Activated T-cell treated with anti-CD3 and anti-CD28 coated beads, Interleukin-2, amount 50 U/mL, for 4 hours (primary cell): Measurements from ENCODE around the gene GFY. TPM values are rescaled to one million over a fixed set of nuclear protein-coding genes. Genes with fewer than 3 reads are reported as not detected.

Experiments used
- ATAC-seq, 2 donors: fragments of 200-7000 bp; cut with Tn5 transposase; one replicate each; pipeline ENCODE4 v1.10.0; 2021
- DNase-seq: peaks from one replicate; pipeline ENCODE4 v3.0.0-alpha.2; 2020
- H3K27me3 Mint-ChIP-seq: one replicate; pipeline ENCODE4 v1.8.0; 2021; ENCODE audit warnings: low read depth, mixed read lengths
- H3K36me3 Mint-ChIP-seq: one replicate; pipeline ENCODE4 v1.8.0; 2022; ENCODE audit warnings: mixed read lengths; ENCODE audit not compliant: insufficient read depth
- H3K4me1 Mint-ChIP-seq: one replicate; pipeline ENCODE4 v1.8.0; 2021; ENCODE audit warnings: low read depth, mixed read lengths
- H3K4me3 Mint-ChIP-seq: one replicate; pipeline ENCODE4 v1.8.0; 2021; ENCODE audit warnings: mild to moderate bottlenecking, moderate library complexity, mixed read lengths
- H3K9me3 Mint-ChIP-seq: one replicate; pipeline ENCODE4 v1.8.0; 2021; ENCODE audit warnings: mixed read lengths
- total RNA-seq, 3 donors: library from RNA; stranded (reverse); gene quantifications; one replicate each; pipeline ENCODE4 v1.2.1, GENCODE V29; 2021

GFY gene
- total RNA-seq, 3 donors from 2014 or later: not detected

GRCh38 chr19:49430172-49430677 is 5.0 kb downstream of the GFY start:
- no peak overlapping the region for H3K4me3 Mint-ChIP-seq
- no peaks in the 10 kb centered on the region for H3K36me3 Mint-ChIP-seq
- ATAC-seq (no peak), DNase-seq (no peak)
- H3K9me3 Mint-ChIP-seq: no peaks in the 10 kb centered on the region
- H3K4me1 Mint-ChIP-seq: peaks cover 39% of the 10 kb centered on the region
- peaks cover 91% of the 10 kb centered on the region for H3K27me3 Mint-ChIP-seq

GRCh38 chr19:49430678-49431329 is 5.6 kb downstream of the GFY start:
- peaks cover 91% of the 10 kb centered on the region for H3K27me3 Mint-ChIP-seq
- DNase-seq (no peak), ATAC-seq (peak; percentile 55 to 61)
- no peak overlapping the region for H3K4me3 Mint-ChIP-seq
- H3K4me1 Mint-ChIP-seq: peaks cover 41% of the 10 kb centered on the region
- H3K9me3 Mint-ChIP-seq: no peaks in the 10 kb centered on the region
- H3K36me3 Mint-ChIP-seq: no peaks in the 10 kb centered on the region

- Mint-ChIP-seq H3K36me3 (no peaks in the 10 kb centered on the region), H3K27me3 (peaks cover 91% of the 10 kb centered on the region), H3K4me1 (peaks cover 44% of the 10 kb centered on the region)
These were observed 6.2 kb downstream of the GFY start for GRCh38 chr19:49431330-49431749.

GRCh38 chr19:49432141-49433073 is 7.2 kb downstream of the GFY start:
- Mint-ChIP-seq H3K4me3 (no peak overlapping the region), H3K36me3 (no peaks in the 10 kb centered on the region), H3K27me3 (peaks cover 91% of the 10 kb centered on the region), H3K9me3 (no peaks in the 10 kb centered on the region), H3K4me1 (peaks cover 37% of the 10 kb centered on the region)
- ATAC-seq (peak in 1 of 2 donors; percentile 48), DNase-seq (no peak)

More at GRCh38 chr19:49431330-49431749, 6.2 kb downstream of the GFY start:
- H3K9me3 Mint-ChIP-seq: no peaks in the 10 kb centered on the region
- ATAC-seq (no peak), DNase-seq (no peak)
- no peak overlapping the region for H3K4me3 Mint-ChIP-seq

GRCh38 chr19:49433240-49433901 is 8.2 kb downstream of the GFY start:
- H3K27me3 Mint-ChIP-seq: peaks cover 92% of the 10 kb centered on the region
- ATAC-seq (no peak), DNase-seq (no peak)
- H3K9me3 Mint-ChIP-seq: no peaks in the 10 kb centered on the region
- H3K4me1 Mint-ChIP-seq: peaks cover 30% of the 10 kb centered on the region
- H3K4me3 Mint-ChIP-seq: peak overlapping the region; percentile 6
- H3K36me3 Mint-ChIP-seq: no peaks in the 10 kb centered on the region

- Mint-ChIP-seq H3K4me3 (no peak overlapping the region), H3K9me3 (no peaks in the 10 kb centered on the region), H3K27me3 (peaks cover 95% of the 10 kb centered on the region), H3K36me3 (no peaks in the 10 kb centered on the region), H3K4me1 (peaks cover 26% of the 10 kb centered on the region)
- ATAC-seq (no peak), DNase-seq (no peak)
These were observed 9.9 kb downstream of the GFY start for GRCh38 chr19:49434907-49435583.

- no peak for DNase-seq
- ATAC-seq: no peak
- no peak overlapping the region for H3K4me3 Mint-ChIP-seq
- no peaks in the 10 kb centered on the region for H3K36me3 Mint-ChIP-seq
- no peaks in the 10 kb centered on the region for H3K9me3 Mint-ChIP-seq
- peaks cover 28% of the 10 kb centered on the region for H3K4me1 Mint-ChIP-seq
- H3K27me3 Mint-ChIP-seq: peaks cover 96% of the 10 kb centered on the region
These were observed 10.5 kb downstream of the GFY start for GRCh38 chr19:49435670-49436069.

- H3K9me3 Mint-ChIP-seq: no peaks in the 10 kb centered on the region
- no peak overlapping the region for H3K4me3 Mint-ChIP-seq
- H3K4me1 Mint-ChIP-seq: peaks cover 27% of the 10 kb centered on the region
- peak; percentile 47 for DNase-seq
- H3K36me3 Mint-ChIP-seq: no peaks in the 10 kb centered on the region
- peak in 1 of 2 donors; percentile 15 for ATAC-seq
- peaks cover 93% of the 10 kb centered on the region for H3K27me3 Mint-ChIP-seq
These were observed 11.3 kb downstream of the GFY start for GRCh38 chr19:49436381-49437017.

GRCh38 chr19:49437231-49437630 is 12.0 kb downstream of the GFY start:
- DNase-seq (no peak), ATAC-seq (no peak)
- Mint-ChIP-seq H3K4me1 (peaks cover 31% of the 10 kb centered on the region), H3K4me3 (no peak overlapping the region), H3K9me3 (no peaks in the 10 kb centered on the region), H3K27me3 (peaks cover 94% of the 10 kb centered on the region), H3K36me3 (no peaks in the 10 kb centered on the region)

GRCh38 chr19:49438261-49438660 is 13.1 kb downstream of the GFY start:
- H3K36me3 Mint-ChIP-seq: no peaks in the 10 kb centered on the region

GRCh38 chr19:49439836-49440235 is 14.6 kb downstream of the GFY start:
- ATAC-seq: no peak
- H3K9me3 Mint-ChIP-seq: no peaks in the 10 kb centered on the region
- no peak overlapping the region for H3K4me3 Mint-ChIP-seq
- H3K27me3 Mint-ChIP-seq: peaks cover 76% of the 10 kb centered on the region
- peaks cover 31% of the 10 kb centered on the region for H3K4me1 Mint-ChIP-seq
- DNase-seq: no peak
- no peaks in the 10 kb centered on the region for H3K36me3 Mint-ChIP-seq

More at GRCh38 chr19:49438261-49438660, 13.1 kb downstream of the GFY start:
- H3K4me1 Mint-ChIP-seq: peaks cover 29% of the 10 kb centered on the region
- DNase-seq: no peak
- H3K9me3 Mint-ChIP-seq: no peaks in the 10 kb centered on the region
- no peak overlapping the region for H3K4me3 Mint-ChIP-seq
- no peak for ATAC-seq
- H3K27me3 Mint-ChIP-seq: peaks cover 91% of the 10 kb centered on the region

GRCh38 chr19:49440439-49441209 is 15.4 kb downstream of the GFY start:
- ATAC-seq (no peak), DNase-seq (no peak)
- H3K27me3 Mint-ChIP-seq: peaks cover 68% of the 10 kb centered on the region
- H3K4me1 Mint-ChIP-seq: peaks cover 32% of the 10 kb centered on the region
- H3K9me3 Mint-ChIP-seq: no peaks in the 10 kb centered on the region
- H3K36me3 Mint-ChIP-seq: no peaks in the 10 kb centered on the region
- H3K4me3 Mint-ChIP-seq: no peak overlapping the region
